Measurements from ENCODE around the gene RNF212B.

GRCh38 chr14:23281247-23281646, 43.5 kb downstream of the RNF212B start:
- TF ChIP-seq CTCF (IDR thresholded peaks at IDR 0.05) (no peak), EP300 (IDR thresholded peaks at IDR 0.05) (no peak), POLR2AphosphoS5 (IDR thresholded peaks at IDR 0.05) (no peak), POLR2A (IDR thresholded peaks at IDR 0.05) (no peak)

Data from gastroesophageal sphincter (tissue), 3 donors.